CD4-positive, alpha-beta T cell (primary cell): ENCODE measurements around the gene LEF1. TPM values are rescaled to one million over a fixed set of nuclear protein-coding genes. Genes with fewer than 3 reads are reported as not detected.

Experiments
- ATAC-seq: fragments of 200-7000 bp; cut with Tn5 transposase; one replicate; pipeline ENCODE4 v1.10.0; 2022; ENCODE audit warnings: mild to moderate bottlenecking; ENCODE audit not compliant: poor library complexity
- CTCF ChIA-PET: fragments of 350-600 bp; sonication (Branson Sonifier 250); formaldehyde crosslinking; loops from one replicate; lab custom pipeline; 2021; ENCODE audit warnings: antibody characterized with exemption, inconsistent platforms; lab: Charles Lee
- POLR2A ChIA-PET: fragments of 350-600 bp; sonication (Branson Sonifier 250); formaldehyde crosslinking; loops from one replicate; lab custom pipeline; 2021; ENCODE audit warnings: antibody characterized with exemption, inconsistent platforms; lab: Charles Lee
- DNase-seq, 14 experiments: peaks; one replicate each; pipeline ENCODE4 v3.0.0-alpha.2; 2013 to 2020; ENCODE audit warnings: mixed read lengths in 2 of 14
- H3K27ac ChIP-seq, 2 donors: one replicate each; pipeline versions ENCODE4 v1.5.1 to v1.7.0; 2013; ENCODE audit warnings: low read length in 2 of 2, low read depth in 1 of 2, mild to moderate bottlenecking in 1 of 2
- H3K27me3 ChIP-seq, 2 experiments: 1 replicate in 1 of 2; 2 replicates in 1 of 2; pipeline versions ENCODE4 v1.6.1 to v1.7.0; 2013; ENCODE audit warnings: low read length in 2 of 2, control low read depth in 1 of 2, mild to moderate bottlenecking in 1 of 2, moderate library complexity in 1 of 2; ENCODE audit not compliant: insufficient read depth in 2 of 2, control insufficient read depth in 1 of 2
- H3K36me3 ChIP-seq: one replicate; pipeline ENCODE4 v1.6.1; 2013; ENCODE audit warnings: low read length, control low read depth; ENCODE audit not compliant: insufficient read depth
- H3K4me1 ChIP-seq: one replicate; pipeline ENCODE4 v1.6.1; 2013; ENCODE audit warnings: low read length, control low read depth; ENCODE audit not compliant: insufficient read depth
- H3K4me3 ChIP-seq: one replicate; pipeline ENCODE4 v1.5.1; 2013; ENCODE audit warnings: mild to moderate bottlenecking, low read length, moderate library complexity
- H3K9me3 ChIP-seq, 2 experiments: 1 replicate in 1 of 2; 2 replicates in 1 of 2; pipeline versions ENCODE4 v1.6.1 to v1.7.0; 2013; ENCODE audit warnings: low read length in 2 of 2, mild to moderate bottlenecking in 2 of 2, control low read depth in 1 of 2, moderate library complexity in 1 of 2; ENCODE audit not compliant: control insufficient read depth in 1 of 2, insufficient read depth in 1 of 2
- H3K27ac Mint-ChIP-seq: one replicate; pipeline ENCODE4 v1.8.0; 2020; ENCODE audit warnings: mixed read lengths
- H3K27me3 Mint-ChIP-seq: one replicate; pipeline ENCODE4 v1.8.0; 2021; ENCODE audit warnings: mixed read lengths
- H3K36me3 Mint-ChIP-seq: one replicate; pipeline ENCODE4 v1.8.0; 2021; ENCODE audit warnings: low read depth, mixed read lengths
- H3K4me1 Mint-ChIP-seq: one replicate; pipeline ENCODE4 v1.8.0; 2021; ENCODE audit warnings: low read depth, mixed read lengths
- H3K4me3 Mint-ChIP-seq: one replicate; pipeline ENCODE4 v1.8.0; 2020; ENCODE audit warnings: mild to moderate bottlenecking, mixed read lengths
- H3K9me3 Mint-ChIP-seq: one replicate; pipeline ENCODE4 v1.8.0; 2020; ENCODE audit warnings: mixed read lengths
- CTCF ChIP-seq: fragments of 200-600 bp; IDR thresholded peaks from one replicate; pipeline ENCODE4 v1.8.0; 2022; ENCODE audit warnings: antibody characterized with exemption, mild to moderate bottlenecking
- intact Hi-C, 2 experiments: fragments of 100-400 bp; cut with DNase I in 1 of 2; cut with micrococcal nuclease in 1 of 2; formaldehyde crosslinking; loops; one replicate each; pipeline versions ENCODE4 v1.15.1 to v1.9.0; 2023 to 2025; cut with DNase I, micrococcal nuclease
- total RNA-seq, 174 experiments: library from RNA in 2 of 174; stranded (reverse) in 2 of 174; gene quantifications; one replicate each; pipeline ENCODE4 v1.2.3 and lab custom pipeline; 2021 to 2026

Gene LEF1
- total RNA-seq, 2 experiments from 2014 or later: 409 to 438 TPM

- POLR2A ChIA-PET: interaction anchor here (0.9 to 3.1 kb wide), 32 partner anchors 9 to 569 kb away, joined by 3 to 29 read pairs (median 6); partner anchors contain the start of genes LEF1 and OSTC
- Histone ChIP-seq H3K36me3 (peaks cover 79% of the 10 kb centered on the region), H3K27ac (peak overlapping the region; percentile 24 to 68), H3K9me3 (no peaks in the 10 kb centered on the region), H3K4me1 (peaks cover 14% of the 10 kb centered on the region), H3K4me3 (no peak overlapping the region), H3K27me3 (no peaks in the 10 kb centered on the region)
- H3K4me3 Mint-ChIP-seq: peak overlapping the region; percentile 77
- ATAC-seq (peak; percentile 70), DNase-seq (peak in 8 of 14 experiments; percentile 20 to 54 (median 40))
- peaks cover 91% of the 10 kb centered on the region for H3K36me3 Mint-ChIP-seq
- TF ChIP-seq CTCF: no peak
- H3K27me3 Mint-ChIP-seq: no peaks in the 10 kb centered on the region
- H3K4me1 Mint-ChIP-seq: peaks cover 79% of the 10 kb centered on the region
- H3K27ac Mint-ChIP-seq: peak overlapping the region; percentile 95
- intact Hi-C loops: loop anchor here in 1 of 2 experiments (2.0 kb wide), 2 partner anchors 34 to 50 kb away; no protein-coding TSS in a partner anchor
- no peaks in the 10 kb centered on the region for H3K9me3 Mint-ChIP-seq
- CTCF ChIA-PET: interaction anchor here (1.1 to 2.1 kb wide), 5 partner anchors 13 to 88 kb away, joined by 3 to 8 read pairs (median 4); partner anchors contain the start of gene LEF1
Observed at GRCh38 chr4:108081256-108081655, 87.5 kb downstream of the LEF1 start.

GRCh38 chr4:108080747-108081146 lies 88.0 kb downstream of the LEF1 start:
- H3K9me3 Mint-ChIP-seq: no peaks in the 10 kb centered on the region
- Histone ChIP-seq H3K9me3 (no peaks in the 10 kb centered on the region), H3K27ac (peak overlapping the region in 1 of 2 donors; percentile 68), H3K36me3 (peaks cover 79% of the 10 kb centered on the region), H3K4me1 (peaks cover 14% of the 10 kb centered on the region), H3K27me3 (no peaks in the 10 kb centered on the region), H3K4me3 (no peak overlapping the region)
- intact Hi-C loops: loop anchor here in 1 of 2 experiments (1.0 to 2.0 kb wide), 3 partner anchors 8 to 50 kb away; no protein-coding TSS in a partner anchor
- peaks cover 91% of the 10 kb centered on the region for H3K36me3 Mint-ChIP-seq
- TF ChIP-seq CTCF: no peak
- peaks cover 78% of the 10 kb centered on the region for H3K4me1 Mint-ChIP-seq
- no peaks in the 10 kb centered on the region for H3K27me3 Mint-ChIP-seq
- H3K4me3 Mint-ChIP-seq: peak overlapping the region; percentile 77
- ATAC-seq: peak; percentile 84
- POLR2A ChIA-PET: interaction anchor here (0.6 to 3.1 kb wide), 37 partner anchors 9 to 569 kb away, joined by 3 to 29 read pairs (median 5); partner anchors contain the start of genes LEF1 and OSTC
- CTCF ChIA-PET: interaction anchor here (0.7 to 2.1 kb wide), 7 partner anchors 12 to 92 kb away, joined by 3 to 8 read pairs (median 4); partner anchors contain the start of gene LEF1
- peak overlapping the region; percentile 95 for H3K27ac Mint-ChIP-seq
- peak; percentile 35 to 77 (median 62) for DNase-seq

- POLR2A ChIA-PET: interaction anchor here (0.6 to 1.3 kb wide), 2 partner anchors 14 to 59 kb away, joined by 3 to 4 read pairs; no protein-coding TSS in a partner anchor
- ATAC-seq: no peak
Observed at GRCh38 chr4:108078024-108078733, 90.6 kb downstream of the LEF1 start.

More at GRCh38 chr4:108078024-108078733, 90.6 kb downstream of the LEF1 start:
- H3K4me3 Mint-ChIP-seq: peak overlapping the region; percentile 56
- H3K27me3 Mint-ChIP-seq: no peaks in the 10 kb centered on the region
- Histone ChIP-seq H3K27me3 (no peaks in the 10 kb centered on the region), H3K9me3 (no peaks in the 10 kb centered on the region), H3K27ac (peak overlapping the region in 1 of 2 donors; percentile 43), H3K36me3 (peaks cover 69% of the 10 kb centered on the region), H3K4me3 (no peak overlapping the region), H3K4me1 (peaks cover 21% of the 10 kb centered on the region)
- peak in 1 of 14 experiments; percentile 16 for DNase-seq
- CTCF ChIA-PET: interaction anchor here (0.8 to 1.3 kb wide), 3 partner anchors 13 to 48 kb away, joined by 3 read pairs; no protein-coding TSS in a partner anchor
- H3K36me3 Mint-ChIP-seq: peaks cover 92% of the 10 kb centered on the region
- TF ChIP-seq CTCF: no peak
- H3K4me1 Mint-ChIP-seq: peaks cover 80% of the 10 kb centered on the region
- H3K27ac Mint-ChIP-seq: peak overlapping the region; percentile 95
- no peaks in the 10 kb centered on the region for H3K9me3 Mint-ChIP-seq
- intact Hi-C loops: no loop called here
